Type B pancreatic cell (in vitro differentiated cells): ENCODE results near the gene CPN2. TPM values are rescaled to one million over a fixed set of nuclear protein-coding genes. Genes with fewer than 3 reads are reported as not detected.

Source experiments
- DNase-seq: peaks from one replicate; pipeline ENCODE4 v3.0.0; 2021; ENCODE audit warnings: mixed read lengths; ENCODE audit not compliant: unreplicated experiment; ENCODE audit errors: extremely low spot score
- H3K27ac Mint-ChIP-seq: 2 replicates; pipeline ENCODE4 v1.8.0; 2021; ENCODE audit warnings: mild to moderate bottlenecking, mixed read lengths
- H3K27me3 Mint-ChIP-seq: 2 replicates; pipeline ENCODE4 v1.8.0; 2021; ENCODE audit warnings: mixed read lengths
- H3K36me3 Mint-ChIP-seq: 2 replicates; pipeline ENCODE4 v1.8.0; 2021; ENCODE audit warnings: mixed read lengths
- H3K4me1 Mint-ChIP-seq: one replicate; pipeline ENCODE4 v1.8.0; 2021; ENCODE audit warnings: mixed read lengths; ENCODE audit not compliant: unreplicated experiment
- H3K4me3 Mint-ChIP-seq: 2 replicates; pipeline ENCODE4 v1.8.0; 2021; ENCODE audit warnings: mild to moderate bottlenecking, mixed read lengths
- H3K9me3 Mint-ChIP-seq: 2 replicates; pipeline ENCODE4 v1.8.0; 2021; ENCODE audit warnings: mixed read lengths
- total RNA-seq: library from RNA; stranded (reverse); gene quantifications from 2 replicates; pipeline ENCODE4 v1.2.1, GENCODE V29; 2021; ENCODE audit warnings: low replicate concordance
- TF ChIP-seq, protein P1 (sequence below): fragments of 200-600 bp; sonication (generic); conservative IDR thresholded peaks from 2 replicates; pipeline ENCODE4 v1.5.0; 2021; ENCODE audit warnings: antibody characterized with exemption, mild to moderate bottlenecking

Gene CPN2
- total RNA-seq, 1 donor from 2014 or later = not detected

DNA sequence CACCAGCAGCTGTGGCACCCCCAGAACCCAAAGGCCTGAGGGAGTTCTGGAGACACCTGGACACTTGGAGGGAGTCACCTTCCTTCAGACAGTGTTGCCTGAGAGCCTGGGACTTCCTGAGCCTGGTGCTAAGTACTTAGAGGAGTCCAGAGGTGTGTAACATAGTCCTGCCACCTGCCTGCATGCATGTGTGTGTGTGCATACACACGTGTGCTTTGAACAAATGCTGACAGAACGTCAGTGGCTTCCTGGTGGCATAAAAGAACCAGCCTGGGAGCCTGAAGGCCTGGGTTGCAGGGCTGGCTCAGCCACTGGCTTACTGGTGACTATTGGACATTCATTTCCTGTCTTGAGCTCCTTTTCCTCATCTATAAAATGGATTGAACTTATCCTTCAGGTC lies 3.2 kb upstream of the CPN2 start:
- TF ChIP-seq, protein P1, sequence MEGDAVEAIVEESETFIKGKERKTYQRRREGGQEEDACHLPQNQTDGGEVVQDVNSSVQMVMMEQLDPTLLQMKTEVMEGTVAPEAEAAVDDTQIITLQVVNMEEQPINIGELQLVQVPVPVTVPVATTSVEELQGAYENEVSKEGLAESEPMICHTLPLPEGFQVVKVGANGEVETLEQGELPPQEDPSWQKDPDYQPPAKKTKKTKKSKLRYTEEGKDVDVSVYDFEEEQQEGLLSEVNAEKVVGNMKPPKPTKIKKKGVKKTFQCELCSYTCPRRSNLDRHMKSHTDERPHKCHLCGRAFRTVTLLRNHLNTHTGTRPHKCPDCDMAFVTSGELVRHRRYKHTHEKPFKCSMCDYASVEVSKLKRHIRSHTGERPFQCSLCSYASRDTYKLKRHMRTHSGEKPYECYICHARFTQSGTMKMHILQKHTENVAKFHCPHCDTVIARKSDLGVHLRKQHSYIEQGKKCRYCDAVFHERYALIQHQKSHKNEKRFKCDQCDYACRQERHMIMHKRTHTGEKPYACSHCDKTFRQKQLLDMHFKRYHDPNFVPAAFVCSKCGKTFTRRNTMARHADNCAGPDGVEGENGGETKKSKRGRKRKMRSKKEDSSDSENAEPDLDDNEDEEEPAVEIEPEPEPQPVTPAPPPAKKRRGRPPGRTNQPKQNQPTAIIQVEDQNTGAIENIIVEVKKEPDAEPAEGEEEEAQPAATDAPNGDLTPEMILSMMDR = no peak
- Mint-ChIP-seq H3K9me3 (no peaks in the 10 kb centered on the region), H3K36me3 (no peaks in the 10 kb centered on the region), H3K4me1 (peaks cover 3% of the 10 kb centered on the region), H3K27ac (no peak overlapping the region), H3K4me3 (no peak overlapping the region), H3K27me3 (peaks cover 12% of the 10 kb centered on the region)
- no peak for DNase-seq

DNA sequence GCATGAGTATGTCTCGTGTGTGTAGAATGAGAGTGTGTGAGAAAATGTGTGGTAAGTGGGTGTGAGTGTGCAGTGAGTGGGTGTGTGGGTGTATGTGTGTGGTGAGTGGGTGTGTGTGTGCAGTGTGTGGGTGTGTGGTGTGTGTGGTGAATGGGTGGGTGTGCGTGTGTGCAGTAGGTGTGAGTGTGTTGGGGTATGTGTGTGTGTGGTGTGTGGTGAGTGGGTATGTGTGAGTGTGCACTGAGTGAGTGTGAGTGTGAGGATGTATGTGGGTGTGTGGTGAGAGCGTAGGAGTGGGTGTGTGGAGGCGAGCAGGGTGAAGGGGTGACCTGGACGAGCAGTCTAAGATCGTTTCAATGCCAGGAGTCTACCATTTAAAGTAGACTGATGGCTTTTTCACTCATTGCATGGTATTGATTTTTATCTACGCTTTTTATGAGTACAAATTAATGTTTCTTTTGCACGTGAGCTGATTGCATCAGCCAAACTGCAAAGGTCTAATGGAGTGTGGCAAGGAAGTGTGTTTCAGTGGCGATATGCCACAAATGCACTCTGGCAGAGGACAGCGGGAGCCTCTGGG lies 1.6 kb upstream of the CPN2 start:
- H3K27ac Mint-ChIP-seq = no peak overlapping the region
- TF ChIP-seq, protein P1 = no peak
- peaks cover 10% of the 10 kb centered on the region for H3K27me3 Mint-ChIP-seq
- peaks cover 3% of the 10 kb centered on the region for H3K4me1 Mint-ChIP-seq
- no peaks in the 10 kb centered on the region for H3K36me3 Mint-ChIP-seq
- no peaks in the 10 kb centered on the region for H3K9me3 Mint-ChIP-seq
- DNase-seq = no peak
- H3K4me3 Mint-ChIP-seq = no peak overlapping the region

DNA sequence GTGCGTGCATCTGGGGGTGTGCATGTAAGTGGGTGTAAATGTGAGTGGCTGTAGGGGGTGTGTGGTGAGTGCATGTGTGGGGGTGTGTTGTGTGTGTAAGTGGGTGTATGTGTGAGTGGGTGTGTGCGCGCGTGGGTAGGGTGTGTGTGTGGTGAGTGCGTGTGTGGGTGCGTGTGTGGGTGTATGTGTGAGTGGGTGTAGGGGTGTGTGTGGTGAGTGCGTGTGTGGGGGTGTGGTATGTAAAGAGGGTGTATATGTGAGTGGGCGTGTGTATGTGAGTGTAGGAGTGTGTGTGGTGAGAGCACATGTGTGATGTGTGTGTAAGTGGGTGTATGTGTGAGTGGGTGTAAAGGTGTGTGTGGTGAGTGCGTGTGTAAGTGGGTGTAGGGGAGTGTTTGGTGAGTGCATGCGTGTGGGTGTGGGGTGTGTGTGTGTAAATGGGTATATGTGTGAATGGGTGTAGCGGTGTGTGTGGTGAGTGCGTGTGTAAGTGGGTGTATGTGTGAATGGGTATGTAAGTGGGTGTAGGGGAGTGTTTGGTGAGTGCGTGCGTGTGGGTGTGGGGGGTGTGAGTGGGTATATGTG lies 916 bp upstream of the CPN2 start:
- no peaks in the 10 kb centered on the region for H3K36me3 Mint-ChIP-seq
- H3K9me3 Mint-ChIP-seq = no peaks in the 10 kb centered on the region
- no peak overlapping the region for H3K27ac Mint-ChIP-seq
- TF ChIP-seq, protein P1 = no peak
- no peak for DNase-seq
- no peak overlapping the region for H3K4me3 Mint-ChIP-seq
- peaks cover 3% of the 10 kb centered on the region for H3K4me1 Mint-ChIP-seq
- H3K27me3 Mint-ChIP-seq = peaks cover 7% of the 10 kb centered on the region

DNA sequence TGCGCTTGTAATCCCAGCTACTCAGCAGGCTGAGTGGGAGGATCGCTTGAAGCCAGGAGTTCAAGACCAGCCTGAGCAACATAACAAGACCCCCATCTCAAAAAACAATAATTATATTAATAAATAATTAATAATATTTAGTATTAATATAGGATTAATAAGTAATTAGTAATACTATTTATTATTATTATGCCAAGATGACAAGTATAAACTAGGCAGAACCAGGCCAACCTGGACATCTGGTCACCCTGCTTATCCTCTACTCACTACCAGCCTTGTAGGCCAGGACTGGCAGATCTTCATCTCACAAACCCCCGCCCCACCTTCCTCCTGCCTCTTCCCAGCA lies 429 bp downstream of the CPN2 start:
- Mint-ChIP-seq H3K27ac (no peak overlapping the region), H3K4me1 (peaks cover 3% of the 10 kb centered on the region), H3K27me3 (peaks cover 5% of the 10 kb centered on the region), H3K4me3 (no peak overlapping the region), H3K9me3 (no peaks in the 10 kb centered on the region), H3K36me3 (no peaks in the 10 kb centered on the region)
- TF ChIP-seq, protein P1 = no peak
- DNase-seq = no peak

DNA sequence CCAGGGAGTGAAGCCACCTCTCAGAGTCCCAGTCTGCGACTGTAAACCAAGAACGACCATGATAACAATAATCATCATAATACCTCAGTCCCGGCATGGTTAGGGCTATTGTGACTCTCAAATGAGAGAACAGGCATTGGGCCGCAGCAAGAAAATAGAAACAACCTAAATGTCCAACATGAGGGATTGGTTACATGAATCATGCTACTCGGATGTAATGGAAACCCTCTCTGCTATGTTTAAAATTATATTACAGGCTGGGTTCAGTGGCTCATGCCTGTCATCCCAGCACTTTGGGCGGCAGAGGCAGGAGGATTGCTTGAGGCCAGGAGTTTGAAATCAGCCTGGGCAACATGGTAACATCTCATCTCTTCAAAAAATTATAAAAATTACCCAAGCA lies 2.8 kb downstream of the CPN2 start:
- peaks cover 12% of the 10 kb centered on the region for H3K27me3 Mint-ChIP-seq
- H3K36me3 Mint-ChIP-seq = no peaks in the 10 kb centered on the region
- no peak overlapping the region for H3K27ac Mint-ChIP-seq
- TF ChIP-seq, protein P1 = no peak
- peaks cover 6% of the 10 kb centered on the region for H3K4me1 Mint-ChIP-seq
- DNase-seq = no peak
- H3K4me3 Mint-ChIP-seq = no peak overlapping the region
- no peaks in the 10 kb centered on the region for H3K9me3 Mint-ChIP-seq

DNA sequence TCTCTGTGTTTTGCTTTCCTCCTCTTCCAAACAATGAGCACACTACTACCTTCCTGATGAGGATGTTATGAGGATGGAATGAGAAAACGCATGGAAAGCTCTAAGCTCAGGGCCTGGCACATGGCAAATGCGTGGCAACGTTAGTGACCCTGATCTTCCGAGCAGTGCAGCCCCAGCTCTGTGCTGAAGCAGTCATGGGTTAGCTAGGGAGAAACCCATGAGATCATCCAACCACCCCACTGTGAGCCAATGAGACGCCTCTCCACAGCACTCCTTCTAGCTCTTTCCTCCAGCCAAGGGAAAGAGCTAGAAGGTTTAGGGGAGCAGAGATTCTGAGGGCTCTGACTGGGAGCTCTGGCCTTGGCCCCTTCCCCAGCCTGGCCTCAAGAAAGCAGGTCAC lies 4.5 kb downstream of the CPN2 start:
- no peaks in the 10 kb centered on the region for H3K36me3 Mint-ChIP-seq
- H3K4me3 Mint-ChIP-seq = no peak overlapping the region
- H3K9me3 Mint-ChIP-seq = no peaks in the 10 kb centered on the region
- H3K27ac Mint-ChIP-seq = no peak overlapping the region
- H3K4me1 Mint-ChIP-seq = peaks cover 6% of the 10 kb centered on the region
- TF ChIP-seq, protein P1 = no peak
- no peak for DNase-seq
- peaks cover 16% of the 10 kb centered on the region for H3K27me3 Mint-ChIP-seq
